GM12878 (cell line): ENCODE data around the gene CD84. TPM values are rescaled to one million over a fixed set of nuclear protein-coding genes. Genes with fewer than 3 reads are reported as not detected.

ENCODE experiments used
- ATF2 ChIP-seq: IDR thresholded peaks from 2 replicates; pipeline ENCODE4 v1.6.1; 2012; ENCODE audit warnings: low read length, inconsistent platforms
- CREB1 ChIP-seq: IDR thresholded peaks from 2 replicates; pipeline ENCODE4 v1.6.1; 2012; ENCODE audit warnings: low read depth, mild to moderate bottlenecking, inconsistent platforms
- FOXM1 ChIP-seq: IDR thresholded peaks from 2 replicates; pipeline ENCODE4 v1.6.1; 2012; ENCODE audit warnings: low read depth, mild to moderate bottlenecking, inconsistent platforms, low read length, moderate library complexity
- HDGF ChIP-seq: fragments of 450-650 bp; IDR thresholded peaks from 2 replicates; pipeline ENCODE4 v1.6.1; 2016; ENCODE audit warnings: antibody characterized with exemption
- HSF1 ChIP-seq: fragments of 150-350 bp; IDR thresholded peaks from 2 replicates; pipeline ENCODE4 v1.6.1; 2014; ENCODE audit warnings: mild to moderate bottlenecking, low read depth, low read length
- KLF5 ChIP-seq: fragments of 450-650 bp; IDR thresholded peaks from 2 replicates; pipeline ENCODE4 v1.6.1; 2014; ENCODE audit warnings: mild to moderate bottlenecking; ENCODE audit not compliant: partially characterized antibody
- MTA2 ChIP-seq: fragments of 450-650 bp; IDR thresholded peaks from 2 replicates; pipeline ENCODE4 v1.6.1; 2016; ENCODE audit warnings: low read depth, mild to moderate bottlenecking, moderate library complexity
- NFXL1 ChIP-seq: fragments of 450-650 bp; IDR thresholded peaks from 2 replicates; pipeline ENCODE4 v1.6.1; 2017; ENCODE audit warnings: antibody characterized with exemption, mild to moderate bottlenecking, borderline replicate concordance
- NKRF ChIP-seq: fragments of 450-650 bp; conservative IDR thresholded peaks from 2 replicates; pipeline ENCODE4 v1.6.1; 2017; ENCODE audit warnings: mild to moderate bottlenecking, moderate library complexity
- NR2F1 ChIP-seq: fragments of 450-650 bp; conservative IDR thresholded peaks from 2 replicates; pipeline ENCODE4 v1.6.1; 2017; ENCODE audit warnings: mild to moderate bottlenecking
- NRF1 ChIP-seq: conservative IDR thresholded peaks from 2 replicates; pipeline ENCODE4 v1.6.1; 2011; ENCODE audit warnings: mild to moderate bottlenecking, low read depth, low read length, improper control_type of control experiment
- PML ChIP-seq: IDR thresholded peaks from 2 replicates; pipeline ENCODE4 v1.6.1; 2012; ENCODE audit warnings: low read length, inconsistent platforms
- POLR2A ChIP-seq: IDR thresholded peaks from 2 replicates; pipeline ENCODE4 v1.6.1; 2011; ENCODE audit warnings: low read depth, mild to moderate bottlenecking, low read length
- POU2F2 ChIP-seq: IDR thresholded peaks from 3 replicates; pipeline ENCODE4 v1.6.1; 2011; ENCODE audit warnings: low read depth, mild to moderate bottlenecking, low read length, borderline replicate concordance
- RB1 ChIP-seq: fragments of 450-650 bp; formaldehyde crosslinking; IDR thresholded peaks from 2 replicates; pipeline ENCODE4 v1.6.1; 2017; ENCODE audit warnings: mild to moderate bottlenecking, borderline replicate concordance
- RCOR1 ChIP-seq: conservative IDR thresholded peaks from 2 replicates; pipeline ENCODE4 v1.6.1; 2012; ENCODE audit warnings: low read depth, low read length, improper control_type of control experiment
- RELA ChIP-seq: fragments of 450-650 bp; IDR thresholded peaks from 2 replicates; pipeline ENCODE4 v1.8.0; 2014; ENCODE audit warnings: borderline replicate concordance; ENCODE audit not compliant: partially characterized antibody
- RFX5 ChIP-seq: IDR thresholded peaks from 2 replicates; pipeline ENCODE4 v1.6.1; 2011; ENCODE audit warnings: low read depth, low read length, improper control_type of control experiment
- SMAD5 ChIP-seq: IDR thresholded peaks from 2 replicates; pipeline ENCODE4 v1.6.1; 2016; ENCODE audit warnings: antibody characterized with exemption, low read depth
- SREBF1 ChIP-seq: IDR thresholded peaks from 2 replicates; pipeline ENCODE4 v1.6.1; 2012; ENCODE audit warnings: mild to moderate bottlenecking, low read length
- SREBF2 ChIP-seq: IDR thresholded peaks from 2 replicates; pipeline ENCODE4 v1.6.1; 2012; ENCODE audit warnings: mild to moderate bottlenecking, low read length
- SUZ12 ChIP-seq: fragments of 200-600 bp; sonication (generic); IDR thresholded peaks from one replicate; pipeline ENCODE4 v1.6.1; 2018; ENCODE audit warnings: antibody characterized with exemption, mild to moderate bottlenecking; ENCODE audit not compliant: unreplicated experiment
- USF1 ChIP-seq: IDR thresholded peaks from 2 replicates; pipeline ENCODE4 v1.6.1; 2011; ENCODE audit warnings: borderline replicate concordance, low read depth, mild to moderate bottlenecking, moderate library complexity, mixed read lengths, low read length; ENCODE audit not compliant: insufficient read depth; ENCODE audit errors: extremely low read length
- ZBTB4 ChIP-seq: fragments of 450-650 bp; formaldehyde crosslinking; IDR thresholded peaks from 2 replicates; pipeline ENCODE4 v1.4.0; 2022; ENCODE audit warnings: mild to moderate bottlenecking, moderate library complexity
- ZSCAN29 ChIP-seq: fragments of 450-650 bp; IDR thresholded peaks from 2 replicates; pipeline ENCODE4 v1.6.1; 2017; ENCODE audit warnings: mild to moderate bottlenecking, moderate library complexity
- polyA plus RNA-seq, 11 experiments: library from polyadenylated mRNA; depleted of rRNA in 4 of 11; unstranded in 6 of 11; stranded (reverse) in 5 of 11; fragments of >200 nt; fragmentation: Nextera tagmentation in 4 of 11; fragmentation: Illumina TruSeq in 1 of 11; extraction: Ambion mirVana in 4 of 11; extraction: Trizol in 1 of 11; gene quantifications; 1 replicate in 1 of 11; 2 replicates in 10 of 11; pipeline versions ENCODE4 v1.2.1 to v1.2.3, GENCODE V29; 2011 to 2016; ENCODE audit warnings: inconsistent platforms in 2 of 11, missing spikeins in 2 of 11, low read depth in 1 of 11
- total RNA-seq, 4 experiments: library from RNA; depleted of rRNA in 3 of 4; stranded (reverse); fragments of >200 nt in 3 of 4; fragmentation: Illumina TruSeq in 1 of 4; extraction: Trizol in 1 of 4; gene quantifications; 2 replicates each; pipeline versions ENCODE4 v1.2.1 to v1.2.3, GENCODE V29; 2013 to 2021

CD84 gene
- total and polyA plus RNA-seq, 10 of the 15 experiments (the other 5 are each of a cell fraction or from before 2014, with no cell fraction given), result 3.4 to 20.3 (median 11.7) TPM

- no peak for TF ChIP-seq HSF1
- TF ChIP-seq SREBF1, result no peak
- no peak for TF ChIP-seq KLF5
- no peak for TF ChIP-seq RELA
- no peak for TF ChIP-seq RCOR1
- no peak for TF ChIP-seq ZSCAN29
- no peak for TF ChIP-seq MTA2
- TF ChIP-seq RB1, result no peak
- TF ChIP-seq POLR2A, result peak; percentile 64
- TF ChIP-seq HDGF, result no peak
- TF ChIP-seq NR2F1, result no peak
- no peak for TF ChIP-seq USF1
- TF ChIP-seq NKRF, result no peak
- TF ChIP-seq ZBTB4 (CRISPR knock-in tag), result no peak
- peak; percentile 44; the same call in 2 of the 3 replicates for TF ChIP-seq POU2F2
- peak; percentile 51; the same call in 1 of the 2 replicates for TF ChIP-seq SMAD5
- no peak for TF ChIP-seq RFX5
- TF ChIP-seq PML, result peak; percentile 78
- no peak for TF ChIP-seq SUZ12
- TF ChIP-seq FOXM1, result peak; percentile 35; the same call in 1 of the 2 replicates
- TF ChIP-seq ATF2, result no peak; the same call in 1 of the 2 replicates
- peak; percentile 70; the same call in 1 of the 2 replicates for TF ChIP-seq CREB1
- no peak for TF ChIP-seq SREBF2
- no peak for TF ChIP-seq NRF1
- TF ChIP-seq NFXL1, result no peak
Observed at GRCh38 chr1:160623227-160623633, 43.9 kb upstream of the CD84 start (continued).
